CD1c-positive myeloid dendritic cell (primary cell): ENCODE measurements around the gene WDFY1.
A peak's percentile ranks its signal among the peaks of the same experiment; 100 is the strongest.

ENCODE experiments used
- DNase-seq: peaks from one replicate; pipeline ENCODE4 v3.0.0-alpha.2; 2016; ENCODE audit errors: extremely low spot score

WDFY1 gene

DNA sequence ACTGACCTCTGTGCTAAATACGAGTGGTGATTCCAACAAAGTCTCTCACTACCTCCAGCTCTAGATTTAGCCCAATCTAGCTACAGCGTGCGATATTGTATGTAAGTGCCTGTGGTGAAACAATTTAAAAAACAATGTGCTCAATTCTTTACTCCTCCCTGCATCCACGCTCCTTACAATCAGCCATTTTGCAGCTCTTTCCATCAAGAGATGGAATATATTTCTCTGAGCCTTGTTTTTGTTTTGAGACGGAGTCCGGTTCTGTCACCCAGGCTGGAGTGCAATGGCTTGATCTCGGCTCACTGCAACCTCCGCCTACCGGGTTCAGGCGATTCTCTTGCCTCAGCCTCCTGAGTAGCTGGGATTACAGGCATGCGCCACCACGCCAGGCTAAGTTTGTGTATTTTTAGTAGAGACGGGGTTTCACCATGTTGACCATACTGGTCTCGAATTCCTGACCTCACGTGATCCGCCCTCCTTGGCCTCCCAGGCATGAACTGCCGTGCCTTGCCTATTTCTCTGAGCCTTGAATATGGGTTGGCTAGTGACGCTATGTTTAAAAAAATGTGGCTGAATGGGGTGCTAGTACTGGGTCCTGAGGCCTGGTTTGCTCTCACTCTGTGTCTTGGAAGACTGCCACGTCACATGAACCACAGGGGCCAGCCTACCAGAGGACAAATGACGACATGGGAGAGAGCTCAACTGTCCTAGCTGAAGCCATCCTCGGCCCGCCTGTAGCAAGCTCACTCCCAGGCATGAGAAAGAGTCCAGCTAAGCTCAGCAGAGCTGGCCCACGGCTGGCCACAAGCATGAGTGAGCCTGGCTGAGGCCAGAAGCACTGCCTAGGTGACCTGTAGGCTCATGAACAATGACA, 14.8 kb downstream of the WDFY1 start:
- DNase-seq = peak; percentile 33

DNA sequence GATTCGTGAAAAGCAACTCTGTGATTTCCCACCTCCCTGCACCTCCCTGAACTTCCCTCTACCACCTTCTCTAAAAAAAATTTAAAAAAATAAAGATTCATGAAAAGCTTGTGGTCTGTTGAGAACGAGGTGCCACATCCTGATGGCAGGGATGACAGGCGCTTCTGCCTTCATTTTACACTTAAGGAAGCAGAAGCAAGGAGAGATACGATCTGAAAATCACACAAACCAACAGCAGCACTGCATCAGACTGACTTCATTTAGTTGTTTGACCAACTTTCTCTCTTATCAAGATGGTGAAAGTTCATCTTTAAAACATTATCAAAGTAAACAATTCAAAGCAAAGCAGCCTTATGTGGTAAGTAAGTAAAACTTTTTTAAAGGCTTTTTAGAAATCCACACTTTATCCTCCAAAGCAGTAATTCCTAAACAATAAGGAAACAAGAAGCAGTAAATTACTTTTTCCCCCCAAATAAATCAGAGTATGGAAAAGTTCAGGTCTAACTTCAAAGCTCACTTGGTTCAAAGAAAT, 15.5 kb downstream of the WDFY1 start:
- DNase-seq = peak; percentile 43

DNA sequence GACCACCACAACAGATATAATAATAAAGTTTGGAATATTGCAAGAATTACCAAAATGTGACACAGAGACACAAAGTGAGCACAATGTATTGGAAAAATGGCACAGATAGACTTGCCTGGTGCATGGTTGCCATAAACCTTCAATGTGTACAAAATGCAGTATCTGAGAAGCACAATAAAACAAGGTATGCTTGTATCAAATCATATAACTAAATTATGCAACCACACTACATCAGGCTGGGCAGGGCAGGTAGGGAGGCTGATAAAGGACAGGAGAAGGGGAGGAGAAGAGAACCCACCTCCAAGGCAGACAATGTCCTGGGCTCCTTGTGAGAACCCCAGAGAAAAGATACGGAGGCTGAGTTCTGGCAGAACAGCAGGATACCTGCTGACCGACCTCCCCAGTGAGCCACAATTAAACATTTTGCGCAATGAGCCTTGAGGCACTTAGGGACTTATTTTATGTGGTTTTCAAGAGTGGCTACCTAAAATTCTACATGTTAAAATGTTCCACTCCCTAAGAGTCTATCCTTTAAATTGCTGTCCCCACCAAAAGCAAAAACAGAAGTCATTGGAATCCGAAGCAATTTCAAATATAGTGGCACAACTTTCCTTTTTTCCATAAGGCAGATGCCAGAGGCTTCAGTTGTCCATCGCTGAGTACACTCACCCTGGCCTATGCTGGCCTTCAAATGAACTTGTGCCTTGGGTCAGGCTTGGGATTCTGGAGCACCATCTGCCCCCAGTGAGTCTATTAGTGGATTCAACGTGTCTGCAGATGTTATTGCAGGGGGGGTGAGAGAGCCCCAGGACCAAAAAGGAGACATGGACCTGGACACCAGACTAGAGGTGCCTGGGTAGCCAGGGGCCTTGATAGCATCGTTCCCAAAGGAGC, 16.8 kb downstream of the WDFY1 start:
- DNase-seq = no peak

DNA sequence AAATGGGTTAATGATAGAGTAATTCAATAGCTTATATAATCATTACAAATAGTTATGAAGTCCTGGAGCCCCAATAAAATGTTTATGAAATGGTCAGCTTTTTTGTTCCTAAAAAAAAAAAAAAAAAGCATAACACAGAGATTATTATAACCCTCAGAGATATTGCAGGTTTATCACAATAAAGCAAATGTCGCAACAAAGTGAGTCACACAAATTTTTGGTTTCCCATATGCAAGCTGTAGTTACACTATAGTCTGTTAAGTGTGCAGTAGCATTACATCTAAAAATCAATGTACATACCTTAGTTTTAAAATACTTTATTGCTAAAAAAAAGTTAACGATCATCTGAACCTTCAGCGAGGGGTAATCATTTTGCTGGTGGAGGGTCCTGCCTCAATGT, 20.0 kb downstream of the WDFY1 start:
- DNase-seq = no peak

DNA sequence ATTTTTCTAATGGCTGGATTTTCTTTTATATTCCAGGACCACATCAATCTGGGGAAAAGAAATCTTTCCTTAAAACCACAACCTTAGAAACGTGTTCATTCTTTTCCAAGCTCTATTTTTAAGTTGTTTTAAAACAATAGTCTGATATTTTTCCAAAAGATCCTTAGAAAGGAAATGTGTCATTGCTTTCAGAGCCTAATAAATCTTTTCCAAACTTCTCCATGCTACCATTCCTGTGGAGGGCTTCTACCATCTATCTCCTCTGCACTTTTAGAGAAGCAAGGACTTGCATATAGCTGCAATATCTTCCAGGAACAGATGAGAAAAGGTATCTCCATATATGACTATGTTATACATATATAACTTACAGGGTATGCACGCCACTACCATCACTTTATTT, 21.2 kb downstream of the WDFY1 start:
- no peak for DNase-seq

DNA sequence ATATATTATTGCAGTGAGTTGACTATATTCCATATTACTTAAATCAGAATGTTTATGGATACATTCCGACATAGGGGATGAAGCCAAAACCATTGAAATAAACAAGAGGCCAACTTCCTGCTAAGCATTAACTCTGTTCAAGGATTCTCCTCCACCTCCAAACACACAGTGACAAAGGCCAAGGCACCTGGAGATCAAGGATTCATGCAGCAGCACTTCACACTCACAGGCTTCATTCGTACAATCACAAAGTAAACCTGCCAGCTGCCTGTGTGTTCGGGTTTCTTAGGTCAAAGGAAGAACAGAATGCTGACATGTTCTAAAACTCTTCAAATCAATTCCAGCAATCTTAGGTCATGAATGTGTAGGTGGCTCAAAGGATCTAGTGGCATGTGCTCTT, 22.8 kb downstream of the WDFY1 start:
- no peak for DNase-seq

DNA sequence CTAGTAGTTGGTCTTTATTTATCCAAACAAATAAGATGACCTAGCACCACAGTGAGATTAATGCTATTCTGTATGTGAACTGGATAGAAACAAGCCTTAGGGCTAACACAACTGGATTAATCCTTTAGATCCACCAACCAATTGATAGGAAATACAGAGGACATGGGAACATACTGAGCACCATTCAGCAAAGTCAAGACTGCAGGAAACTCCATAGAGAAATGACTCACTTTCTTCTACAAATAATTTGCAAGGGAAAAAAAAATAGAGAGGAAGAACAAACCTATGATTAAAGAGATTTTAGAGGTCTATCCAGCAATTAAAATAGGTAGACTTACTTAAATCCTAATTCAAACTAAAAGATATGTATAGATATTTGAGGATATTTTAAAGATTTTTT, 23.9 kb downstream of the WDFY1 start:
- DNase-seq = no peak

DNA sequence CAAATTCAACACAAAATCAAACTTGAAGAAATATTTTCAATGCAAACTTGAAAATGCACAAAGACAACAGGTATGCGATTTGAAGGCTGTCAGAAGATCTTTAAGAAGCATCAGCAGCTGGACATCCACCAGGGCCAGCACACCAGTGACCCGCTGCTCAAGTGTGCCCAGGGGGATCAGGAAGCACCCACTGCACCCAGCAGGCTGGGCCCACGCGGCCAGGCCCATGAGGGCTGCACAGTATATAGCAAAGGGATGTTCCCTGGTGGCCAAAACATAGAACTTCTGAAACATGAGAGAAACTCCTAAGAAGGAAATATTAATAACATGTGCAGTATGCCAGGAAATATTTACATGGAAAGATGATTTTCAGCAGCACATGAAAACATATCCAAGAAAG, 25.0 kb downstream of the WDFY1 start:
- no peak for DNase-seq

DNA sequence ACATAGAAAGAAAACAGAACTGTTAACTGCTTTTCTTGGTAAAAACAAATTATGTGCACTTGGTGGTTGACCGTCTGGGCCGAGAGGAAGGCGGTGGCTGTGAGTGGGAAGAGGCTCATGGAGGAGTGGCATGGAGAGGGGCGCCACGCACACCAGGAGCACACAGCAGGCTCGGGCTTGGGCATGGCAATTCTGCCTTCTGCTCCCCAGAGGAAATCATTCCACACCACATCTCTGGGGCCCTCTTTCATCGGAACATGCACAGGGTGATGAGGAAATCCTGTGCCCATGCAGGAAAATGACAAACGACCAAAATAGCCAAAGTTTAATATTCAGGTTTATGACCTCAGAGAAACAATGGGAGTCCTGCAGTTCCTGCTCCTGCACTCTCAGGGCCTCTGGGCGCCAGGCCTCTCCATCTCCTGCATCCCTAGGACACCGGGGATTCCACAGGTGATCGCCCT, 26.4 kb downstream of the WDFY1 start:
- DNase-seq = peak; percentile 61

DNA sequence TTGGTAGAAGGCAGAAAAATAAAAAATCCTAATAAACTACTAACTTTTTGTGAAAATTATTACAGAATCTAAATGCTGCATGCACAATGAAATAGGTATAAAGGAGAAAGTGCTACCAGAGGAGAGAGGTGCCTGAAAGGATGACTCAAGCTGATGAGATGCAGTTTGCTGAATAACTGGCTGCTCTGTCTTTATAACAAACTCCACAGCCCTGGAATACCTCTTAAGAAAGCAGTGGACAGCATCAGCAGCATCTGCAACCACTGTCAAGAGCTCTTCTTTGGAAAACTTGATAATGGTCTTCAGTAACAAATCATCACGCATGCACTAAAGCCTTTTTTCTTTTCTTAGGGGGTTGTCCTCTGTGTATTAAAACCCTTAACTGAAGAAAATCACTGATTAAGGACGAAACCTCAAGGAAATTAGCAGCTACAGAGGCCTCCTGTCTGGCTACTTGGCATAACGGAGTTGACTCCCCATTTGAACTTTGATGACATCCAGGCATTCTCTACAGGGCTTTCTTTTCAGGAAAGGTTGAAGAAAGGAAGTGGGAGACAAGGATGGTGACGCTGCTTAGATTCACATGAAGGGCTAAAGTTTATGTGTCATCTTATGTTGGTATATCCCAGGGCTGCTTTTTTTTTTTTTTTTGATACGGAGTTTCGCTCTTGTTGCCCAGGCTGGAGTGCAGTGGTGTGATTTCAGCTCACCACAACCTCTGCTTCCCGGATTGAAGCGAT, 28.8 kb downstream of the WDFY1 start:
- peak; percentile 11 for DNase-seq

DNA sequence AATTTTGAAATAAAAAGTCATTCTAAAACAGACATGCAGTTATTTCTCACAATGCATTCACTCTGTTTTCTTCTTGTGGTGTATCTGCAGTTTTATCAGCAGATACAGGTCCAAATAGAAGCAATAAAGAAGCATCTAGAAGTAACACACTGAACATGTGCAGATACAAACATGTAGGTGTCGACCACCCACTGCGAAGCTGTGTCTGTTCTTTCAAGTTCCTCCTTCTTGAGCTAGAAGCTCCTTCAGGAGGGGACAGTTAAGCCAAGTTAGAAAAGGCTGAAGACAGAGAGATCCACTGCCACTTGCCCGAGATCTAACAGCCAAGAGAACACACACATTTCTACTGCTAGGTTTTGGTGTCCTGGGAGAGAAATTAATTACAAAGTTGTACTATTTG, 30.1 kb downstream of the WDFY1 start:
- peak; percentile 65 for DNase-seq

DNA sequence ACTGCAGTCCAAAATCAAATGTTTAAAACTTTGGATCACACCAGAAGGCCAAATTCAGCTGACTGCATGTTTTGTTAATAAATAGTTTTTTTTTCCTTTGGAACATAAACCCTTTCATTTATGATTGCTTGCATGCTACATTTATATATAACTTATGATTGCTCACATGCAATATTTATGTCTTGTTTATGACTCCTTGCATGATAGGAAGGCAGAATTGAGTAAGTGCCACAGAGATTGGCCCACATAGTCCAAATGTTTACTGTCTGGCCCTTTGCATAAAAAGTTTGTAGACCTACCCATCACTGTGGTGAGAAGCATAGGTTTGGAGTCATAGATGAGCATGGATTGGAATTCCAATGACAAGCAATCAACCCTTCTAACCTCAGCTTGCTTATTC, 30.8 kb downstream of the WDFY1 start:
- no peak for DNase-seq

DNA sequence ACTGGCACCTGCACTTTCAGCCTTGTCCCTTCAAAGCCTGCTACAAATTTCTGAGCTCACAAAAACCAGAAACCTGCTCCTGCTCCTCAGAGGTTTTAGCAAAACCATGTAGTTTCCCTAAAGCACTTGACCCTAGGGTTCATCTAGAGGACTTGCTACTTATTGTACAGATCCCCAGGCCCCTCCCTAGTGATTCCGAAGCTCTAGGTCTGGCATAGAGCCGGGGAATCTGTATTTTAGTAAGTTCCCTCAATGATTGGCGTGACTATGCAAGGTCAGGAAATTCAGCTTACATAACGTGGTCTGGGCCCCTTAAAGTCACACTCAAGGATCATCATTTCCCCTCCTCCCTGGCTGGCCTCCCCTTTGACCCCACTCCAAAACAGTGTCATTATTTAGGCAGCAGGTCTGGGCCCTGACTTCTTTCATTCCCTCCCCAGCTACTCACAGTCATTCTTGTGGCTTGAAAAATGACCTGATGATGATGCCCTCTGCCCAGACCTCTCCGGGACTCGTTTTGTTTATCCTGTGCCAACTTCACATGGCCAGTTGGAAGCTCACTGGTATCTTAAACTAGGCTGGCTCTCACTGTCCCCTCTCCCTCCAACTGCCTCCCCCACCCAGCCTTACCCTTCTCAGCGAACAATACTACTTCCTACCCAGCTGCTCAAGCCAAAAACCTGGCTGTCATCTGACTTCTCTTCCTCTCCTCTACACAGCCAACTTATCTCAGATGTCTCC, 36.0 kb downstream of the WDFY1 start:
- no peak for DNase-seq

DNA sequence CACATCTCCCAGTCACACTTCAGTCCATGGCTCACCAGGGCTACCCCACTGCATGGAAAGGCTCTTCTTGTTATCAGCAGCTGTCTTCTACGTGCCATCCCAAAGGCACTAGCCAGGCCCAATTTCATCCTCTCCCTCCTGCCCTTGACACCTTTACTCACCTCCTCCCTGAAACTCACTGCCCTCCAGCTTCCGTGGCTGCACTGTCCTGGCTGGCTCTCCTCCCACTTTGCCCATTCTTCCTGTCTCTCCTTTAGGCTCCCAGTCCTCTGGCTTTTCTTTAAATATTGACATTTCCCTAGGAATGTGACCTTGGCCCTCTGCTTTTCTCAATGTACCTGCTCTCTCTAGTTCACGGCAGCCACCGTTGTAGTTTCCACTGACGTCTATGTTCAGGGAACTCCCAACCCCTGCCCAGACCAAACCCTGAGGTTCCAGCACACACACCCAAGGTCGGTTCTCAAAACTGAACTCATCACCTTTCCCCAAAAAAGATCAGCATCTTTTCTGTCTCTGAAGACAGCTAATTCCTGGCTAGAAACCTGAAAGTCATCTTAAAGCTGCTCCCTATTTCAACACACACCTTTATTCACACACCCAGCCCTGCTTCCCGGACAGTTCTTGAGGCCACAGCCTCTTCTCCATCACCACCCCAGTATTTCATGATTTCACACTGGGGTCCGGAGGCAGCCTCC, 36.7 kb downstream of the WDFY1 start:
- DNase-seq = no peak

DNA sequence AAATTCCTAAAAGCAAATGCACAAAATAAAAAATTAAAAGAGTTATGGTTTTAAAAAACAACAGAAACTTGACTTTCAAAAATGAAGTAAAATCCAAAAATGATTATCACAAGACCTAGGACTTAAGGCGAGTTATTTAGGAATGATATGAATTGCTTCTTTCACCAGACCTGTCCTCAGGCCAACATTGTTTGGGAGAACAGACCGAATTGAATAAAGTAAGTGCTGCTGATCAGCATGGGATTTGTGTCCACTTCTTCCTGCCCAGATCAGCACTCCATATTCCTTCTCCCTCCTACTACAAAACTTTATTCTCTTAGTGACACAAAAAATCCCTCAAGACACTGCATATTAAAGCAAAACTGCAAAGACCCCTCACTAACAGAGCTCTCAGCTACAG, 39.1 kb downstream of the WDFY1 start:
- no peak for DNase-seq

DNA sequence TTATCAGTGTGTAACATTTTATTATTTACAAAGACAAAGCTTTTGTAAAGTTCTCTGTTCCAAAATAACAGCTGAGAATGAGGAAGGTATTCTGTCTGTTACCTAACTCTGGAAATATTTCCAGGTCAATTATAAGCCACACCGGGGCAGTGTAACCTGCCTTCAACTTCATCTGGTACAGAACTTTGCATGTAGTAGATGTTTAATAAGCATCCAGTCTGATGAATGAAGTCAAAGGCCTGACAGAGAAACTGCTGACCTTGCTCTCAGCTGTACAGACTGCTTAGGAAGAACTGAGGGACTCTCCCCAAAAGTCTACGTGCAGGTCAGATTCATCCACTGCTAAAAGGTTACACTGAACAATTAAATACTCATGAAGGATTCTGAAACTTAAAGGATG, 43.3 kb downstream of the WDFY1 start:
- DNase-seq = no peak

DNA sequence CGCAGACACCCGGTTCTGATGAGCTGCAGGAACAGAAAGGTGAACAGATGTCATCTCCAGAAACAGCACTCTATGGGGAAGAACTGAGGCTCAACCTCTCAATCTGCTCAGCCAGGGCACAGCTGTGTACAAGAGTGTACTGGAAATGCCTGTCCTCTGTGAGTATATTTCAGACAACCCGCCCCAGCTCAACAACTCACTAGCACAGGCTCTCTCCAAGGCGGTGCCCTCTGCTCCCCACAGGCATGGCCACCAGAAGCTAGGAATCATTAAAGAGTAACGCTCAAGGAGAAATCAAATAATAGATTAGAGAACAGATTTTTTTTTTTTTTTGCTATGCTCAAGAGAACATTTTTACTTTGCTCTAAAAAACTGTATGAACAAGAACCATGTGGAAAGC, 43.8 kb downstream of the WDFY1 start:
- no peak for DNase-seq

DNA sequence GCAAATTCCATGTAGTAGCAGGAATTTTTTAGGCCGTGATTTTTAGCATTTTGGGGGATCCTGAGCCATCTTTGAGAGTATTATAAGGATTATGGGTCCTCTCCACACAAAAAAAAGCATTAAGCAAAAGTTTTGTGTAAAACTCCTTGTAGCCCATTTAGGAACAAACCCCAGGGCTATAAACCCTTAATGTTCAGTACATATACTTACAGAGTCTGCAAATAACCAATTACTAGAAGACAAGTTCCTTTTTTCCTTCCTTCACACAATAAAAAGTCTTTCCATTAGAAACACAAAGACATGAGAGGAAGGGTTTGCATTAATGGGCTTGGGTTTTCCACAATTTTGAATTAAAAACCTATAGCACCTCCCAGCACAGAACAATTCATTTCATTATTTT, 44.6 kb downstream of the WDFY1 start:
- DNase-seq = no peak

DNA sequence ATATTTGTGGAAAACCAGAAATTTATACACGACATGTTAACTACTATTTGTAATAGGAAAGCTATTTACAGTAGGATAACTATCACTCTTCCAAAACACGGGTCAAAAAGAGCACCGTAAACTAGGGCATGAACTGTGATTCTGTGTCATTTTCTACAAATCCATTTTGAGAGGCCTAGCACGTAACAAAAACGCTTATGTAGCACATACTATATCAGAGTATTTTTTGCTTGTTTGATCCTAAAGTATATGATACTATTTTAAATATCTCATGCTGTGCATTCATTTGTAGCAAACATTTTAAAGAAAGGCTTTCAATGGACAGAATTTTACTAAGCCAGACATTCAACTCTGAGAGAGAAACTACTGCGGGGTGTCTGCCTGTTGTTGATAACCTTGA, 45.1 kb downstream of the WDFY1 start:
- no peak for DNase-seq

DNA sequence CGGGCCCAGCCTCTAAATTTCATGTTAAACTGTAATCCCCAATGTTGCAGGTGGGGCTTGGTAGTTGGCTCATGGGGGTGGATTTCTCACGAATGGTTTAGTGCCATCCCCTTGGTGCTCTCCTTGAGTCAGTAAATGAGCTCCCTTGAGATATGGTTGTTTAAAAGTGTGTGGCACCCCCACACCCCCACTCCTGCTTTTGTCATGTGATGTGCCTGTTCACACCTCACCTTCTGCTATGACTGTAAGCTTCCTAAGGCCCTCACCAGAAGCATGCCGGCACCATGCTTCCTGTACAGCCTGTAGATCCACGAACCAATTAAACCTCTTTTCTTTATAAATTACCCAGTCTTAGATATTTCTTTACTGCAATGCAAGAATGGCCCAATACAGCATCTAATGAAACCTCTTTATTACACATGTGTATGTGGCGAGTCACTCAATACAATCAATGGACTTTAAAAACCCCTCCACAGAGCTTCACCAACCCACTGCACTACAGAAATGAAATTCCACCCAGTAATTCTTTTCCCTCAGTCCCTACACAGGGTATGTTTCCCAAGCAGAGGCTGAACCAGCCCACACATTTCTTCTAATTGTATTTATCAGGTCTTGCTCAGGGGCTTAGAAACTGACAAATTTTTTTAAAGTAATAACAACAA, 47.3 kb downstream of the WDFY1 start:
- DNase-seq = no peak
